ENCODE data around the gene CACNB4. TPM values are rescaled to one million over a fixed set of nuclear protein-coding genes. Genes with fewer than 3 reads are reported as not detected.
"Not testable (repeated sequence)": the region's sequence is repeated elsewhere in the genome, so short reads cannot be mapped to it uniquely, and the experiment has no call there.

CACNB4 gene
- total RNA-seq, 2 experiments from 2014 or later: 0.08 to 0.10 TPM

DNA sequence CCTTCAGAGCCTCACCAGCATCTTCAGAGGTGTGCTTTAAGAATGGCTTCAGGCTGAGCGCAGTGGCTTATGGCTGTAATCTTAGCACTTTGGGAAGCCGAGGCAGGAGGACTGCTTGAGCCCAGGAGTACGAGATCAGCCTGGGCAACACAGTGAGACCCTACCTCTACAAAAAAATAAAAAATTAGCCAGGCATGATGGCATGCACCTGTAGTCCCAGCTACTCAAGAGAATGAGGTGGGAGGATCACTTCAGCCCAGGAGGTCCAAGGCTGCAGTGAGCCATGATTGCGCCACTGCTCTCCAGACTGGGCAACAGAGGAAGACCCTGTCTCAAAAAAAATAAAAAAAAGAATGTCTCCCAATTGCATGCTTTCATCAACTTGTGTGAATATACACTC lies 137.3 kb downstream of the CACNB4 start:
- ChIA-PET POLR2A (no interaction called here), CTCF (no interaction called here)

DNA sequence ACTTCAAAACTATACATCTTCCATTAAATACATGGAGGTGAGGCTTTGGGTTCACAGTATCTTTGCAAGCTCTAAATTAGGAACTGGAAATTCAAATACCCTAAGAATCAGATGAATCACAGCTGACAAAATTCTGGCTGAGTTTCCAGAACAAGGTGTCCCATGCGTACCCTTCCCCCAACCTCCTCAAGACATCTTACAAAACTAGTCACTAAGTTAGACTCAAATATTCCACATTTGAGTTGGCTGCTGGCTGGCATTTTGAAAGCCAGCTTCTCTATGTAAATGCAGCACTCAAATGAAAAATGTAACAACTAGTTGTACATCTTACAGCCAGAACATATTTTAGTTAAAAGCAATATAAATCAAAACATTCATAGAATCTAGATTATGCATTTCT lies 139.6 kb downstream of the CACNB4 start:
- ChIA-PET POLR2A (no interaction called here), CTCF (no interaction called here)

DNA sequence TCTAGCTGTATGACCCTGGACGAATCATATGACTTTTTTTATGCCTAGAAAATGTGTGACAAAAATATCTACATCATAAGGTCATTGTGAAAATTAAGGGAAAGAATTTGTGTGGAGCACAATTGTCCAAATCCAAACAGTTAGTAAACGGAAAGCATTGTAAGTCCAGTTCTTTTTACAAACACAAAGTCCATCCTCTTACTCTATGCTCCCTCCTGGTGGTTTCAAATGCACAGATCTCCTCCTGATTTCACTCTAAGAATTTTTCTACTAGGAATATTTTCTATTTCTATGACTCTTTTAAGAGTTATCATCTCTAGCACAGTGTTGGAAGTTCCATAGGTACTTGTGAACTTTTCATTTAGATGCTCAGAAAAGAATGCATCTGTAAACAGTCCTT lies 145.4 kb downstream of the CACNB4 start:
- ChIA-PET CTCF (no interaction called here), POLR2A (no interaction called here)

DNA sequence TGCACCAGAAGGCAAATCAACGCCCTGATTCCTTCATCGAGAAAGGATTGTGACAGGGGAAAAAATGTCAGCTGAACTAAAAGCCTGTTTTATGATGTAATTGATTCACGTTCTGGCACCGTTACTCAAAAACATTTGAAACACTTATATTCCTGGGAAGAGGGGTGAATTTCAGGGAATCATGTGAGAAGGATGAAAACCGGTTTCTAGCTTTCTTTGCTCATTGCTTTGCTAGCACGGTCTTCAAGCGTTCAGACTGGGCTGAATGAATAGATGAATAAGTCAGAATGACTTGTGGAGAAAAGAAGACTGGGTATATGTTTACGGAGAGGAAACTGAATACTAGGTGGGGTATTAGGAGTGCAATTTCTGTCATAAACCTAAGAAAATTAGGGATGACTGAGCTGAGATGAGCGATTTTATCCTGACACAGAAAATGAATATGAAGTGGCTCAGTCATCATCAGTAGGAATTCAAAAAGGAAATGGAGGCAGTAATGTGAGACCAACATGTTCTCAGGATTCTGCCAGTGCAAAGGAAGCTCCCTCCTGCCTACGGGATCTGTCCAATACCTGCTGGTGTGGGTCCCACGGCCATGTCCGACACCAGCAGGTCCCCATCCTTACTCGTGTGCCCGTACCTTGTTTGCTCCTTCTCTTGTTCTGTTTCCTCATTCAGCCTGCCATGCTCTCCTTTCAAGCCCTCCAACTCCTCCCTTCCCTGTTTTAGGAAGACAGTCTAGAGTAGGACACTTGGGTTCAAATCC lies 146.0 kb downstream of the CACNB4 start:
- POLR2A ChIA-PET: no interaction called here

DNA sequence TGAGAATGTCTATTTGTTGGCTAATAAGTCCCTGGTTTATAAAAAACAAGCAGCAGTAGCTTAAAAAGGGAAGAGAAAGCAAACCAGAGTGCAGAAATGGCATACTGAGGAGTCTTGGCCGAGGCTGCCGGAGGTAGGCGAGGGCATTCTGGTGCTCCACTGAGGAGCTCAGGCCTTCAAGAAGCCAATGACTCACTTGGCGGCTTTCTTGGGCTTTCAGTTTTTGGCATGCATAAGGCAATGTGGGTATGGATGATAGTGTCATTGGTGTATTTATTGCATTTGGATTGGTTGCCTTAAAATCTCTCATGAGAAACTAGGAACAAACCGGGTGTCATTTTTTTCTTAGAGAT lies 151.1 kb downstream of the CACNB4 start:
- ChIA-PET POLR2A (no interaction called here), CTCF (no interaction called here)

More for the DNA sequence above, 146.0 kb downstream of the CACNB4 start:
- CTCF ChIA-PET: no interaction called here

DNA sequence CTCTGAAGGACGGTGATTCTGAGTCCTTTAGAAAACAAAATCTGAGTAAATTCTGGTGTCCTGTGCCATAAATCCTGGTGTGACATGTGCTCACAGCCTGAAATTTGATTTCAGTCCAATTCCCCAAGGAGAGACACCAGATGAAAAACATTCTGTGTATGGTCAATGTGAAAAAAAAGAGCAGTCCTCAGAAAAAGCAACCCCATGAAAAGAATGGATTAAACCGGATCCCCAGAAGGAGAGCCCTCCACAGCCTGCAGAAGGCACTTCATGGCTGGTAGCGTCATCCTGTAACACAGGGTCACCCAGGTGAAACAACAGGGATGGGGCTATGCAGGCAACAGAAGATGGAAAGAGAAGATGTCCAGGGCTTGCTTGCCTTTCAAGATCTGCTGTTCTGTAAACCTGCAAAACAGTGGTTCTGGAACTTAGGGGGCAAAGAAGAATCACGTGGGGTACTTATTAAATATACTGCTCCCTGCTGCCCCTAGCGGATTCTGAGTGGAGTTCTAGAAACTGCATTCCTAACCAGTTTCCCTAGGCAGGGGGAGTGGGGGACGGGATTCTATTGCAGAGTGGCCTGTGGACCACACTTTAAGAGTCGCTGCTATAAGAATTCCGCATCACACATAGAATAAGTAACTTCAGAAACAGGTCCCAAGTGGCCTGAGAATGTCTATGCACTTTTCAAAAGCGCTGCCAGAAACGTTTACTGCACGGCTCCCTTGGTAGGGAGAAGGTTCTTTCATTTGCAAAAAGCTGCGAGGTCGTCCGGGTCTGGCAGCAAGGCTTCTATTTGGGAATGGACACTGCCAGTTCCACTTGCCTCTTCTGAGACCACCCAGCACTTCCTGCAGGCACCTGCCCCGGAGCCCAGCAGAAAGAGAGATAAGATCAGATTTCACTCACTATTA lies 151.7 kb downstream of the CACNB4 start:
- CTCF ChIA-PET: interaction anchor here (0.6 kb wide), 1 partner anchor 565 kb away, joined by 4 read pairs; no protein-coding TSS in a partner anchor

DNA sequence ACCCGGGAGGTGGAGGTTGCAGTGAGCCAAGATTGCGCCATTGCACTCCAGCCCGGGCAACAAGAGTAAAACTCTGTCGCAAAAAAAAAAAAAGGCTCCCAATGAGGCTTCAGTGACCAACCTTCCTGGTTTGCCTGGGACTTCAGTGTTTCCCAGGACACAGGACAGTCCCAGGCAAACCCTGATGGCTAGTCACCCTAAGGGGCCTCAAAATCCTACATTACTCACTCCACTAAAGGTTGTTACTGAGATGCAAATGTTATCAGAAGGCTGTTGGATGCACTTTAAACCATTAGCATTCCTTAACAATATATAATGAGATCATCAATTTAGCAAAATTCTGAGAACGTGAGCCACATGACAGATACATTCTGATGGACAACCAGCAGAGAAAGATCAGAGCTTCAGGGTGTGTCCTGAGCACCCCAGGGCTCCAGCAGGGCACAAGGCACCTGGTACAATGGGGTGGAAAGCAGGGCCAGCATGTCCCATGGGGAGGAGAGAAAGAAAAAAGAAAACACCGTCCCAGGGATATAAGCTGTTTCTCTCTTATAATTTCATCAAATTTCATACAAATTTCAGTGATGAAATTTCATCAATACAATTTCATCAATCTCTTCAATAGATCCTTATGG lies 152.5 kb downstream of the CACNB4 start:
- CTCF ChIA-PET: interaction anchor here (0.6 kb wide), 1 partner anchor 564 kb away, joined by 4 read pairs; no protein-coding TSS in a partner anchor
- POLR2A ChIA-PET: no interaction called here

More for the DNA sequence above, 151.7 kb downstream of the CACNB4 start:
- POLR2A ChIA-PET: no interaction called here

DNA sequence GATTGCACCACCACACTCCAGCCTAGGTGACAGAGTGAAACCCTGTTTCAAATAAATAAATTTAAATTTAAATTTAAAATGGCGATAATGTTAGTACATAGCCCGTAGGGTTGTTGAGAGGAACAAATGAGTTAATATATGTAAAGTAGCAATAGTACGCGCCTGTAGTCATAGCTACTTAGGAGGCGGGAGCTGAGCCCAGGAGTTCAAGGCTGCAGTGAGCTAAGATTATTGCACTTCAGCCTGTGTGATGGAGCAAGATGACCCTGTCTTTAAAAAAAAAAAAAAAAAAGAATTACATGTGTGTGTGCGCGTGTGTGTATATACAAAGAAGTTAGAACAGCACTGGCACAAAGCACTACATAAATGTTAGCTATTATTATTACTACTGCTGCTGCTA lies 153.2 kb downstream of the CACNB4 start:
- ChIA-PET CTCF (no interaction called here), POLR2A (no interaction called here)

DNA sequence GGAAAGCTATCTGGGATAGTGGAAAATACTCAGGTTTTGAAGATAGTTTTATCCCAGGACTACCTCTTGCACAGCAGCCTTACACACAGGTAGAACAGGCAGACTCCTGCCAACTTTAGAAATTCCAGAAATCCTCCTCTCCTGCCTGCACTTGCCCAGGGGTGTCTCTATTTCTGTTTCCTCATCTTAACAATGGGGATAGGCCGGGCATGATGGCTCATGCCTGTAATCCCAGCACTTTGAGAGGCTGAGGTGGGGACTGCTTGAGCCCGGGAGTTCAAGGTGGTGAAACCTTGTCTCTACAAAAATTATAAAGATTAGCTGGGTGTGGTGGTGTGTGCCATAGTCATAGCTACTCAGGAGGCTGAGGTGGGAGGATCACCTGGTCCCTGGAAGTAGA lies 153.7 kb downstream of the CACNB4 start:
- ChIA-PET POLR2A (no interaction called here), CTCF (no interaction called here)

DNA sequence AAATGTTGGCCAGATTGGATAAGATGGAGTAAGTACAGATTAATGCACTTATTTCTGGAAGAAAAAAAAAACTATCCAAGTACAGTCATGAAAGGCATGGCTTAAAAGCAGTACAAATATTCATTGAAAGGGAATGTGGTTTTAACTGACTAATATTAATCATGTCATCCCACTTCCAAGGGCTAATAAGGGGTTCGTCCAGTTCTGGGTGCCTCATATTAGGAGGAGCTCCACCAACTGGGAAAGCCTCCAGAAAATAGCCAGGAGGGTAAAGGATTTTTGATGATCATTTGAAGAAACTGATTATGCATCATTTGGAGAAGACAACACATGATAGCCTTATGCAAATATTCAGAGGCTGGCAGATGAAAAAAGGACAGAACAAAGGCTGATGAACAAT lies 155.4 kb downstream of the CACNB4 start:
- ChIA-PET POLR2A (no interaction called here), CTCF (no interaction called here)

DNA sequence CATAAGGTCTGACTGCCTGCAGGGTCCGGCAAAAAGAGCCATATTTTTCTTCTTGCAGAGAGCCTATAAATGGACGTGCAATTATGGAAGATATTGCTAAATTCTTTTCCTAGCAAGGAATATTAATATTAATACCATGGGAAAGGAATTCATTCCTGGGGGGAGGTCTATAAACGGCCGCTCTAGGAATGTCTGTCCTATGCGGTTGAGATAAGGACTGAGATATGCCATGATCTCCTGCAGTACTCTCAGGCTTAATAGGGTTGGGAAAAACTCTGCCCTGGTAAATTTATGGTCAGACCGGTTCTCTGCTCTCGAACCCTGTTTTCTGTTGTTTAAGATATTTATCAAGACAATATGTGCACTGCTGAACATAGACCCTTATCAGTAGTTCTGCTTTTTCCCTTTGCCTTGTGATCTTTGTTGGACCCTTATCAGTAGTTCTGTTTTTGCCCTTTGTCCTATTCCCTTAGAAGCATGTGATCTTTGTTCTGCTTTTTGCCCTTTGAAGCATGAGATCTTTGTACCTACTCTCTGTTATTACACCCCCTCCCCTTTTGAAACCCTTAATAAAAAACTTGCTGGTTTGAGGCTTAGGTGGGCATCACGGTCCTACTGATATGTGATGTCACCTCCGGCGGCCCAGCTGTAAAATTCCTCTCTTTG lies 156.2 kb downstream of the CACNB4 start:
- POLR2A ChIA-PET: not testable (repeated sequence)

DNA sequence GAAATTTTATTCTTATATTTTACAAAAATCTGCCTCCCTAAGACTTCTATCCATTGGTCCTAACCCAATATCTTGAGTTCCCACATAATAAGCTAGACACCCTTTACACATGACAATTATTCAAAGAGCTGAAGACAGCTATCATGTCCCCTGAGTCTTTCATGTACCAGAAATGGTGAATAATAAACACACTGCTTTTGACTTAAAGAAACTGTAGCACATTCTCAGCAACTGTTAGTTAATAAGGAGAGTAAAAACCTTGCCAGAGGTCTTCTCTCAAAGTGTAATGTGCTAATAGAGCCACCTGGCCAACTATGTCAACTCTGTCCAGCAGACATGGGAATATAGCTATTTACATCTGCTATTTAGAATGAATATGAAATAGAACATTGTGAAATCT lies 160.9 kb downstream of the CACNB4 start:
- CTCF ChIA-PET: no interaction called here
- POLR2A ChIA-PET: no interaction called here

More for the DNA sequence above, 156.2 kb downstream of the CACNB4 start:
- CTCF ChIA-PET: not testable (repeated sequence)

DNA sequence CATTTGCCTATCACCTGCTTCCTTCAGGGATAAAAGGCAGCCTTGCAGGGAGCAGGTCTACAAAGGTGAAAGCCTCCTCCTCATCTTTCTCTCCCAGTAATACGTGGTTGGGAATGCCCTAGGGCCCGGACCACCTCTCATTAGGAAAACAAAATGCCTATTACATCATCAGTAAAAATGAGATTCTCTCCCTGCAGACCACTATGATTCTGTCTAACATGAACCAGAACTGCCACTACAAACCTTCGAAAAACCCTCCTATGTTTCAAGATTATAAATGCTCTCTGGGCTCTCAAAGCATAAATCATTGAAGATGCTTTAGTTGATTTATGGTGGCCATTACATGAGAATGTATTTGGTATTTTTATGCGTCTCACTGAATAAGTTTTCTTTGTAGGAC lies 162.2 kb downstream of the CACNB4 start:
- CTCF ChIA-PET: no interaction called here
- POLR2A ChIA-PET: no interaction called here

DNA sequence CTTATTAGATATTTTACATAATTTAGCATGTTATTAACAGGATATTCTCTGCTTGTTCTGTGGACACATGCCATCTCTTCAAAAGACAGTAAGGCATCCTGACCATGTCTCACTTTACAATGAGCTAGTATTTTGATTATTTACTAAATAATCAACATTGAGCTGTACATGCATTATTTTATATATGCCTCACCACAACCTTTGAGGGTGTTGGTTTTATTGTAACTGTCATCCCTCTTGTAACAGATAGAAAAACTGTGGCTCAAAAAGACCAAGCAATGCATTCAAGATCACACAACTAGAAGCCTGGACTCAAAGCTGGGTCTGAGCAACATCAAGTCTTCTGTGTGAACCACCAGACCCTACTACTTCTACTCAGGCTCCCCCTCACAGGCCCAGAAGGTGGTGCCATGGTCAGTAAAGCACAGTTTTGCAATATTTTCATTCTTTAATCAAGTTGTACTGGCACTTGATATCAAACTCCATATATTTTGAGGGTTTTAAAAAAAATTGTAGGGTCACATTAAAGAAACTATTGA lies 165.5 kb downstream of the CACNB4 start:
- CTCF ChIA-PET: no interaction called here

DNA sequence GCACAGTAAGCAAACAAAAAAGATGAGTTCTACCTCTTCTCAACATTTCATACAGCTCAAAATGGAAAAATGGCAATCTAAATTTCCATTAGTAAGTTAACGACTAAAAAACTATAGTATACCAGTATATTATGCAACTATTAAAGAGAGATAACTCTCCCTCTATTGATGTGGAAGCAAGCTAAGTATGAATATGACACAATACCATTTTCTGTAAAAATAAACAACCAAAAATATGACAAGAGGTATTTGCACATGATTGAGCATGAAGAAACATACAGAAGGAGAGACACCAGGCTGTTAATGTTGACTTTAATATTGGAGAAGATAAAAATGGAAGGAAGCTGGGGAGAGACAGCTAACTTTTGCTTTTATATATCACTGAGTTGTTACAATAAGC lies 167.1 kb downstream of the CACNB4 start:
- POLR2A ChIA-PET: no interaction called here
- CTCF ChIA-PET: no interaction called here

More for the DNA sequence above, 165.5 kb downstream of the CACNB4 start:
- POLR2A ChIA-PET: no interaction called here

DNA sequence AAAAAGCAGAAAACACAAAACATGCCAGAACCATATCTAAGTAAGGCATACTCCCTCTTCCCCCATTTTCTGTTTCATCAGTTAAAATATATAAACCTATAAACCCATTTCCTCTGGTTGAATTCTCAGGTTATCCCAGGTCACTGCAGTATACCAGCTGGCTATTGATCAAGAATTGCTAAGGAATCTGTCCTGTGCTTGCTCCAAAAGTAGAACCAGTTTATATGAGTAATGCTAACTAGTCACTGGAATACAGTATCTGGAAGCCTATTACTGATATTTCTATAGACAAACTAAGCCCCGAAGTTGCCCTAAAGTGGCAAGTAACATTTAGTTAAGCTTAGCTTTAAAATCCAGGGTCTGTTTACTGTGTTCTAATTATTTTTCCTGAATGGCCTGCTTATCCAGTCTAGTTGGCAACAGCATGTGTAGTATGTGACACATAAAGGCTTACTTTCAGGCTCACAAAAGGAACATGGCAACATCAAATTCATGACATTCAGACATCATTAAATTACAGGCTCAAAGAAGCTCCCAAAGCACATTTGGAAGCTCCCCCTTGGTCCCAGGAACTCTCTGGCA lies 167.7 kb downstream of the CACNB4 start:
- ChIA-PET POLR2A (no interaction called here), CTCF (no interaction called here)

DNA sequence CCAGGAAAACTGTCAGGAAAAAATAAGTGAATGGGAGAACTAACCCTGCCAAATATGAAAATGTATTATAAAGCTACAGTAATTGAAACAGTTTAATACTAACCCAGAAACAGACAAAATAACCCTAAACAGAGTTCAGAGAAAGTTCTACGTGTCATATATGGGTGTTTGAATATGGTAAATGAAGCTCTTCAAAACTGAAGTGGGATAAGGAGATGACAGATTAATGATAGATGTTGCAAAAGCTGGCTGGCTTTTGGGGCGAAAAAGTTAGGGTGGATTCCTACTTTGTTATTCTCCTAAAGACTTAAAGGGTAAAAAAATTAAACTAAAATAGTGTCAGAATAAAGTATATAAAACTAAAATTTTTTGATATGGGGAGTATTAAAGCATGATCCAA lies 168.8 kb downstream of the CACNB4 start:
- POLR2A ChIA-PET: no interaction called here
- CTCF ChIA-PET: no interaction called here

DNA sequence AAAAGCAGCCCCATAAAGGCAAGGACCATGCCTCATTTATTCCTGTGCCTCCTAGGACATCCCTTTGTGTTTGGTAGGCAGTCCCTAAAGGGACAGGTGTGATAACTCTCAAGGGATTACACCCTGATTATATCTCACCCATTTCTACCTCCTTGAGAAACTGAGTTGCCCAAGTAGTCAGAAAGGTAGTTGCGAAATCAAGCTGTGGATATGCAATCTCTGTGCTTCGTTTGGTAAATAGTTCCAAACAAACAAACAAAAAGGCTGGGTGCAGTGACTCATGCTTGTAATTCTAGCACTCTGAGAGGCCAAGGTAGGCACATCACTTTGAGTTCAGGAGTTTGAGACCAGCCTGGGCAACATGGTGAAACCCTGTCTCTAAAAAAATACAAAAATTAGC lies 170.5 kb downstream of the CACNB4 start:
- CTCF ChIA-PET: no interaction called here

DNA sequence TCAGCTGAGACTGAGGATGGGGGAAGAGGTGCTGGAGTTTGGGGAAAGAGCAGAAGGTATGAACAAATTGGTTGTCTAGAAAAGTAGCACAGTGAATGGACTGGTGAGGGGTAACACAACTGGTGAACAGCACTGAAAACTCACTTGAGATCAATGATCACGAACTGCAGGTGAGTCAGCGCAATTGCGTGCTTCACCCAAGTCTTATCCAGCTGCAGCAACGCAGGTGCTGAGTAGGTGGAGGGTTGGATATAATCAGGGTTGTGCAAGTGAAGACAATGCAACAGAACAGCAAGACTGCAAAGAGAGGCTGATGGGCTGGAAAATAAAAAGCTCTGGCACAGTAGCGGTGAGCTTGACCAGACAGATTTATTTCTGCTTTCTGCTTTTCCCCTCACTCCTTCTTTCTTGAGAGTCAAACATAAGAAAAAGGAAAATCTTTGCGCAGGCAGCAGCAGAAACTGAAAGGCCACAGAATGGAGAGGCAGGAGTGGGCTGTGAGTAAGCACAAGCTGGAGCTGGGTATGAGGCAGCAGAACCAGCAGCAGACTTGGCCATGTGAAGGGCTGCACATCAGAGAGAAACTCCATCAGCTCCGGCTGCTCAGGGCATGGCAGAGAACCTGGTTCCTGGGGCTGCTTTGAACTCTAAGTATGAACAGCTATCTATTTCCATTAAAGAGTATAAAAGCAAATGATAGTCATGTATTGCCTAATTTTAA lies 171.2 kb downstream of the CACNB4 start:
- POLR2A ChIA-PET: no interaction called here
- CTCF ChIA-PET: no interaction called here

More for the DNA sequence above, 170.5 kb downstream of the CACNB4 start:
- POLR2A ChIA-PET: no interaction called here
